Endothelial cell of umbilical vein (primary cell): Measurements from ENCODE around the gene DAPK3. TPM values are rescaled to one million over a fixed set of nuclear protein-coding genes. Genes with fewer than 3 reads are reported as not detected.

ENCODE experiments used
- BruUV-seq: library from RNA; stranded (reverse); fragments of 400-500 nt; replicated peaks from 2 replicates; lab custom pipeline; 2021; lab: Mats Ljungman, UMichigan
- CTCF ChIA-PET: fragments of 300-600, 350-600 bp; sonication (Branson Sonifier 250); formaldehyde crosslinking; loops from one replicate; lab custom pipeline; 2021; ENCODE audit warnings: antibody characterized with exemption, inconsistent platforms; lab: Charles Lee
- POLR2A ChIA-PET: fragments of 300-600, 350-600 bp; sonication (Branson Sonifier 250); formaldehyde crosslinking; loops from one replicate; lab custom pipeline; 2021; ENCODE audit warnings: antibody characterized with exemption, inconsistent platforms; lab: Charles Lee
- DNase-seq: peaks from one replicate; pipeline ENCODE4 v3.0.0-alpha.2; 2011; ENCODE audit warnings: low read depth, low spot score
- FAIRE-seq: peaks from 2 replicates; lab custom pipeline; 2011; peaks lifted over from hg19 to GRCh38; lab: Jason Lieb, UNC
- H2AFZ ChIP-seq: 2 replicates; pipeline ENCODE4 v1.6.0; 2012; ENCODE audit warnings: low read depth, low read length, control low read depth, inconsistent platforms
- H3K27ac ChIP-seq: 2 replicates; pipeline ENCODE4 v1.5.1; 2011; ENCODE audit warnings: low read depth, mild to moderate bottlenecking, control low read depth, low read length, moderate library complexity; ENCODE audit not compliant: insufficient read depth
- H3K27me3 ChIP-seq, 2 experiments: 2 replicates each; pipeline versions ENCODE4 v1.6.0 to v1.6.1; 2011; ENCODE audit warnings: low read length in 2 of 2, mixed read lengths in 1 of 2; ENCODE audit not compliant: control insufficient read depth in 2 of 2, insufficient read depth in 2 of 2
- H3K36me3 ChIP-seq, 2 experiments: 2 replicates in 1 of 2; 3 replicates in 1 of 2; pipeline ENCODE4 v1.5.1; 2011; ENCODE audit warnings: low read length in 2 of 2, mild to moderate bottlenecking in 1 of 2, moderate library complexity in 1 of 2; ENCODE audit not compliant: control insufficient read depth in 2 of 2, insufficient read depth in 2 of 2; ENCODE audit errors: extremely low read depth in 1 of 2
- H3K4me1 ChIP-seq: 3 replicates; pipeline ENCODE4 v1.5.1; 2011; ENCODE audit warnings: mild to moderate bottlenecking, low read length; ENCODE audit not compliant: control insufficient read depth, insufficient read depth; ENCODE audit errors: extremely low read depth
- H3K4me2 ChIP-seq: 2 replicates; pipeline ENCODE4 v1.6.1; 2011; ENCODE audit warnings: low read length, control low read depth, mixed read lengths; ENCODE audit not compliant: insufficient read depth
- H3K4me3 ChIP-seq, 3 experiments: fragments of 200-600 bp in 1 of 3; sonication (generic), shearing (Covaris generic) in 1 of 3; replicated peaks in 1 of 3; 2 replicates each; pipeline ENCODE4 v1.5.1; 2011 to 2016; ENCODE audit warnings: control low read depth in 3 of 3, low read length in 3 of 3, mild to moderate bottlenecking in 2 of 3, inconsistent platforms in 1 of 3, low read depth in 1 of 3, moderate library complexity in 1 of 3; ENCODE audit not compliant: insufficient read depth in 1 of 3
- H3K79me2 ChIP-seq: 2 replicates; pipeline ENCODE4 v1.6.0; 2012; ENCODE audit warnings: low read length, inconsistent platforms; ENCODE audit not compliant: control insufficient read depth, insufficient read depth
- H3K9ac ChIP-seq: replicated peaks from 2 replicates; pipeline ENCODE3; 2011; ENCODE audit warnings: low read length, control low read depth; ENCODE audit not compliant: insufficient read depth; ENCODE audit errors: extremely low read depth
- H3K9me1 ChIP-seq: replicated peaks from 3 replicates; pipeline ENCODE4 v1.6.0; 2011; ENCODE audit warnings: mild to moderate bottlenecking, low read length; ENCODE audit not compliant: control insufficient read depth, insufficient read depth; ENCODE audit errors: extremely low read depth
- H3K9me3 ChIP-seq: replicated peaks from 2 replicates; pipeline ENCODE4 v1.5.1; 2012; ENCODE audit warnings: low read length, inconsistent platforms; ENCODE audit not compliant: control insufficient read depth, insufficient read depth
- H4K20me1 ChIP-seq: replicated peaks from 2 replicates; pipeline ENCODE3; 2011; ENCODE audit warnings: mild to moderate bottlenecking, low read length; ENCODE audit not compliant: control insufficient read depth, insufficient read depth; ENCODE audit errors: extremely low read depth
- CTCF ChIP-seq, 2 donors: IDR thresholded peaks; 1 replicate in 1 of 2; 2 replicates in 1 of 2; pipeline ENCODE4 v1.5.1; 2011; ENCODE audit warnings: low read length in 2 of 2, mild to moderate bottlenecking in 2 of 2, moderate library complexity in 2 of 2, control low read depth in 1 of 2, inconsistent platforms in 1 of 2, low read depth in 1 of 2; ENCODE audit not compliant: insufficient read depth in 1 of 2; ENCODE audit errors: extremely low read depth in 1 of 2
- EZH2 ChIP-seq: IDR thresholded peaks from 2 replicates; pipeline ENCODE4 v1.6.1; 2012; ENCODE audit warnings: borderline replicate concordance, low read depth, mild to moderate bottlenecking, moderate library complexity, low read length, inconsistent platforms; ENCODE audit not compliant: severe bottlenecking
- FOS ChIP-seq: IDR thresholded peaks from 2 replicates; pipeline ENCODE4 v1.6.1; 2011; ENCODE audit warnings: mild to moderate bottlenecking, low read length, moderate library complexity, borderline replicate concordance; ENCODE audit not compliant: insufficient read depth
- GATA2 ChIP-seq: IDR thresholded peaks from 2 replicates; pipeline ENCODE4 v1.7.0; 2011; ENCODE audit warnings: low read depth, mild to moderate bottlenecking, moderate library complexity, mixed read lengths, low read length; ENCODE audit not compliant: insufficient read length, insufficient read depth
- JUN ChIP-seq: IDR thresholded peaks from 2 replicates; pipeline ENCODE4 v1.6.1; 2011; ENCODE audit warnings: borderline replicate concordance, low read depth; ENCODE audit not compliant: insufficient read length, insufficient read depth
- MYC ChIP-seq: IDR thresholded peaks from one replicate; pipeline ENCODE4 v1.6.1; 2011; ENCODE audit warnings: mild to moderate bottlenecking, low read depth, low read length
- POLR2A ChIP-seq: IDR thresholded peaks from 2 replicates; pipeline ENCODE4 v1.6.1; 2012; ENCODE audit warnings: low read depth, mild to moderate bottlenecking, control low read depth, low read length
- POLR2AphosphoS5 ChIP-seq: IDR thresholded peaks from 2 replicates; pipeline ENCODE4 v1.6.1; 2012; ENCODE audit warnings: low read depth, mild to moderate bottlenecking, control low read depth, low read length, moderate library complexity; ENCODE audit not compliant: insufficient read depth
- dilution Hi-C: fragments of 300-500 bp; cut with MboI; formaldehyde crosslinking; loops from one replicate; pipeline ENCODE4 v1.15.0; 2019; ENCODE audit warnings: low sequenced_read_pairs; ENCODE audit not compliant: extremely low pct_ligation_motif_present
- intact Hi-C: fragments of 100-400 bp; cut with micrococcal nuclease; formaldehyde crosslinking; loops from one replicate; pipeline ENCODE4 v1.10.0; 2022
- polyA plus RNA-seq, 4 experiments: library from polyadenylated mRNA; depleted of rRNA in 3 of 4; stranded (reverse) in 3 of 4; unstranded in 1 of 4; fragments of >200 nt; gene quantifications; 2 replicates each; pipeline versions ENCODE4 v1.2.1 to v1.2.3, GENCODE V29; 2011 to 2012; ENCODE audit warnings: missing spikeins in 1 of 4
- total RNA-seq: library from RNA; stranded (reverse); gene quantifications from 2 replicates; pipeline ENCODE4 v1.2.3, GENCODE V29; 2021
- TF ChIP-seq, protein P1 (sequence below): IDR thresholded peaks from 2 replicates; pipeline ENCODE4 v1.6.1; 2011; ENCODE audit not compliant: insufficient read depth, insufficient read length

DAPK3 gene
- total and polyA plus RNA-seq, 2 donors (not counting 3 experiments of a cell fraction or from before 2014, with no cell fraction given): 157 to 175 TPM

- POLR2A ChIA-PET: no interaction called here
These were observed 20.7 kb downstream of the DAPK3 start for GRCh38 chr19:3949997-3950859.

More at GRCh38 chr19:3949997-3950859, 20.7 kb downstream of the DAPK3 start:
- BruUV-seq: no TSS peak
- Histone ChIP-seq H3K9me1 (no peaks in the 10 kb centered on the region), H3K4me1 (no peaks in the 10 kb centered on the region), H4K20me1 (no peaks in the 10 kb centered on the region), H3K36me3 (no peaks in the 10 kb centered on the region), H3K27ac (no peak overlapping the region), H3K27me3 (no peaks in the 10 kb centered on the region), H3K9ac (no peak overlapping the region), H3K4me3 (no peak overlapping the region), H2AFZ (no peak overlapping the region), H3K9me3 (no peaks in the 10 kb centered on the region), H3K4me2 (no peak overlapping the region), H3K79me2 (no peaks in the 10 kb centered on the region)
- dilution Hi-C loops (no loop called here), intact Hi-C loops (no loop called here)
- FAIRE-seq (no peak), DNase-seq (no peak)
- TF ChIP-seq EZH2 (no peak), GATA2 (no peak), POLR2AphosphoS5 (no peak), MYC (no peak), FOS (no peak), POLR2A (no peak), JUN (no peak), CTCF (IDR thresholded peaks at IDR 0.05; ENCODE audit: extremely low read depth in 1 of 2, insufficient read depth in 1 of 2, low read depth in 1 of 2, low read length in 2 of 2) (no peak)
- TF ChIP-seq, protein P1, sequence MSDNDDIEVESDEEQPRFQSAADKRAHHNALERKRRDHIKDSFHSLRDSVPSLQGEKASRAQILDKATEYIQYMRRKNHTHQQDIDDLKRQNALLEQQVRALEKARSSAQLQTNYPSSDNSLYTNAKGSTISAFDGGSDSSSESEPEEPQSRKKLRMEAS: no peak
- CTCF ChIA-PET: no interaction called here
